Omental fat pad (tissue), 4 donors: Measurements from ENCODE around the gene VPS18. TPM values are rescaled to one million over a fixed set of nuclear protein-coding genes. Genes with fewer than 3 reads are reported as not detected.

ENCODE experiments used
- ATAC-seq: fragments of 150-250 bp; one replicate; pipeline ENCODE4 v1.9.1; 2016; ENCODE audit warnings: mild to moderate bottlenecking, moderate library complexity; ENCODE audit not compliant: low FRiP score
- DNase-seq: peaks from one replicate; pipeline ENCODE4 v3.0.0-alpha.2; 2019; ENCODE audit warnings: low spot score
- CTCF ChIP-seq, 3 donors: fragments of 450-650 bp; IDR thresholded peaks; one replicate each; pipeline ENCODE4 v1.5.1; 2016 to 2017; ENCODE audit warnings: antibody characterized with exemption in 3 of 3, mild to moderate bottlenecking in 3 of 3, moderate library complexity in 2 of 3
- total RNA-seq, 4 donors: library from RNA; depleted of rRNA; stranded (reverse); fragments of >200 nt; gene quantifications; one replicate each; pipeline ENCODE4 v1.1.0, GENCODE V29; 2016

The VPS18 gene
- total RNA-seq, 4 donors from 2014 or later, result 25.2 to 32.9 (median 28.9) TPM

GRCh38 chr15:40915116-40915661 is 20.9 kb downstream of the VPS18 start:
- DNase-seq (no peak), ATAC-seq (no peak)
- TF ChIP-seq CTCF (IDR thresholded peaks at IDR 0.05), result no peak

DNA sequence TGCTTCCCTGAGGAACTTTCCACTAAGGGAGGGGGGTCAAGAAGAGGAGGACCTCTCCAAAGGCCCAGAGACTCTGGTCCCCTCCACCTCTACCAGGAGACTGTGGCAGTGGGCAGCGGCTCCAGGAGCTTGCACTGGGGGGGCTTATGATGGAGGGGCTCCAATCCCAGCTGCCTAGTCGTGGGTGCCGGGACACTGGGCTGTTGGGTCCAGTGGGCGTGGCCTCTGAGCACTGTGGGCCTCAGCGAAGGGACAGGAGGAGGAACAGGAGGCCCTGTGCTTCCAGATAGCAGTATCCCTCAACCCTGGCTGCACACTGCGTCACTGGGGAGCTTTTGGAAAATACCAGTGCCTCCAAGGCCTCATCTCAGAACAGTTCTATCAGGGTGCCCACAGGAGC is 21.4 kb downstream of the VPS18 start:
- ATAC-seq (no peak), DNase-seq (no peak)
- no peak for TF ChIP-seq CTCF (IDR thresholded peaks at IDR 0.05)

DNA sequence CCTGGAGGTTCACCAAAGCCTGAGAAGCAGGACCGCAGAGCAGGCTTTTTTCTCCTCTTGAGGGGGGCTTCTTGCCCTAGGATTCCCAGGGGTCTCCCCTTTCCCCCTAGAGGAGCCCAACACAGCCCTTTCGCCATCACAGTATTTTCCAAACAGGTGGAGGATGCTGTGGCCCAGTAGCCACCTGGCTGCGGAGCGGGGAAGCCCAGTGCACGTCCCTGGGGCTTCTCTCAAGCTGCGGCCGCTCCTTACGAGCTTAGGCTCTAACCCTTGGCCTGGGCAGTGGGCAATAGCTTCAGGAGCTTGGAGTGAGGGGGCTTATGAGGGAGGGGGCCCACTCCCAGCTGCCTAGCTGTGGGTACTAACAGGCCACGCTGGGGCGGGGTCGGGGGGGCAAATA is 23.3 kb downstream of the VPS18 start:
- DNase-seq (no peak), ATAC-seq (no peak)
- TF ChIP-seq CTCF (IDR thresholded peaks at IDR 0.05), result no peak

DNA sequence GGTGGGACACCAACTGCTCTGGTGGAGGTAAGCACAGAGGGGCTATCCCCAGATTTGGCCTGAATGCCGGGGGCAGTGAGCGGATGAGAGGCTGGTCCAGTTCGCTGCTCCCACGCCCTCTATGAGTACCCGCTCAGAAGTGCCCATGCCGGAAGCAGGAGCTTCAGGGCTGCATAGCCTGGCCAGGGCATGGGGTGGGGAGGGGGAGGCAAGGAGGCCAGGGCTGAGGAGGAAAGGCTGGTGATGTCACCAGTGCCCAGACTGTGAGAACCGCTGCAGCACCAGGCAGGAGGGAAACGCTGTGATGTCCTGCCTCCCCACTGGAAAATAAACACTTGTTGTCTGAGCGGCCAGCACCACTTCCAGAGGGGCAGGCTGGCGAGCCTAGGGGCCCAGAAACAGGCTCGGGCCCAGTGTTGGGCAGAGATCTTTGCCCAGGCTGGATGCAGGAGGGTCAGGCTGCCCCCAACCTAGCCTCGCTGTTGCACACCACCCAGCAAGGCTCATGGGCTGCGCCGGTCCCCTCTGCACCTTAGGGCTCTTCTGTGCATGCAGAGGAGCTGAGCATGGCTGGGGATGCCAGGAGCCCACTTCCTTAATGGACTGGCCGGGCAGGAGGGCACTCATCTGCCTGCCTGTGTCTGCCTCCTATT is 24.0 kb downstream of the VPS18 start:
- DNase-seq (no peak), ATAC-seq (no peak)
- no peak for TF ChIP-seq CTCF (IDR thresholded peaks at IDR 0.05)

DNA sequence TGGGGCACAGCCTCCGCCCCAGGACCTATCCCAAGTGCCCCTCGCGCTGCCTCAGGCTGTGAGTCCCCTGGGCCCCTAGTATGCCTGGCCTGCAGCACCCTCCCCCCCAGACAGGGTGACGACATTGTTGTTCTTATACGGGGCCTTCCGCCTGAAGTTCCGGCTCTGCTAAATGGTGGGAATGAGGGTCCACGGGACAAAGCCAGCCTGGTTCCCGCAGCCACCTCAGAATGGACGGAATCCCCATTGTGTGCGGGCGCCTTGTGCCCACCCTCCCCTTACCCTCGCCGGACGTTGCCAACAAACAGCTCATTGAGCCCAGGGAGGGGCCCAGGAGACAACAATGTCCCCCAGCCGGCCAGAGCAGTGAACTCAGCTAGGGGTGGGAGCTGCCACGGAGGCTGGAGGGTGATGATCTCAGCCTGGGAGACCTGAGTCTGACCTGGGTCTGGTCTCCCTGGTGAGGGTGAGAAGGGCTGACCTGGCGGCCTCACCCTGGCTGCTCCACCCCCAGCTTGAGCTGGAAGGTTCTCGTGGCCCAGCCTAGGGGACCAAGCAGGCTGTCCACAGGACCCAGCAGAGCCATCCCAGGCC is 24.6 kb downstream of the VPS18 start:
- no peak for TF ChIP-seq CTCF (IDR thresholded peaks at IDR 0.05)

GRCh38 chr15:40921949-40922607 is 27.8 kb downstream of the VPS18 start:
- DNase-seq, result no peak
- no peak for TF ChIP-seq CTCF (IDR thresholded peaks at IDR 0.05)
- no peak for ATAC-seq

More for the DNA sequence above, 24.6 kb downstream of the VPS18 start:
- no peak for DNase-seq
- no peak for ATAC-seq
